ENCODE results near the gene NEGR1. TPM values are rescaled to one million over a fixed set of nuclear protein-coding genes. Genes with fewer than 3 reads are reported as not detected.

The NEGR1 gene
- total RNA-seq, 4 donors from 2014 or later = 14.5 to 50.8 (median 29.1) TPM

DNA sequence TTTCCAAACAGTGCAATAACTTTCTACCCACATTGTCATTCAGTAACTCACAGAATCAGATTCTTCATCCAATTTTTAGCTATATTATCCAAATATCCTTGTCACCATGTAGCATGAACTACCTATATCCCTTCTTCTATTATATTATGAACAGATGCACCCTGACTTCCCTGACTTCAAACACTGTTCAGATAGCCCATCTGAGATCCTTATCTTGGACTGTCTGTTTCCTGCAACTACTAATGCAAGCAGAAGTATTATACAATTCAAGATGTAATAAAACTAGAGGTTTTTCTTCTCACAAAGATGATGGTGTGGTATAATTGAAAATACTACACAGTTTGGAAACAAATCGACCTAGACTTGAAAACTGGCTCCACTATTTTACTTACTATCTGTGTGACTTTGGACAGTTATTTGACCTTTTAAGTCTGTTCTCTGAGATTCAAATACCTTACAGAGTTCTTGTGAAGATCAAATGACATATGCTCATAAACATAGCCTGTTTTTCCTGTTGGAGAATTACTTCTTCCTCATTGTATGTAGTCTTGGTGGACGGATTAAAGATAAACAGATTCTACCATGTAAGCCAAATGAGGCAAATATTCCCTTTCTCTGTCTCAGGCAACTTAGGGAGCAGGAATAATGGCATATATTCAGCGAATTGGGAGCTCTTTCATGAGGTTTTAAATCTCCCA lies 793.6 kb downstream of the NEGR1 start:
- TF ChIP-seq, protein P1, sequence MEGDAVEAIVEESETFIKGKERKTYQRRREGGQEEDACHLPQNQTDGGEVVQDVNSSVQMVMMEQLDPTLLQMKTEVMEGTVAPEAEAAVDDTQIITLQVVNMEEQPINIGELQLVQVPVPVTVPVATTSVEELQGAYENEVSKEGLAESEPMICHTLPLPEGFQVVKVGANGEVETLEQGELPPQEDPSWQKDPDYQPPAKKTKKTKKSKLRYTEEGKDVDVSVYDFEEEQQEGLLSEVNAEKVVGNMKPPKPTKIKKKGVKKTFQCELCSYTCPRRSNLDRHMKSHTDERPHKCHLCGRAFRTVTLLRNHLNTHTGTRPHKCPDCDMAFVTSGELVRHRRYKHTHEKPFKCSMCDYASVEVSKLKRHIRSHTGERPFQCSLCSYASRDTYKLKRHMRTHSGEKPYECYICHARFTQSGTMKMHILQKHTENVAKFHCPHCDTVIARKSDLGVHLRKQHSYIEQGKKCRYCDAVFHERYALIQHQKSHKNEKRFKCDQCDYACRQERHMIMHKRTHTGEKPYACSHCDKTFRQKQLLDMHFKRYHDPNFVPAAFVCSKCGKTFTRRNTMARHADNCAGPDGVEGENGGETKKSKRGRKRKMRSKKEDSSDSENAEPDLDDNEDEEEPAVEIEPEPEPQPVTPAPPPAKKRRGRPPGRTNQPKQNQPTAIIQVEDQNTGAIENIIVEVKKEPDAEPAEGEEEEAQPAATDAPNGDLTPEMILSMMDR (IDR thresholded peaks at IDR 0.05) = no peak
- DNase-seq (ENCODE audit: low spot score) = no peak
- ATAC-seq (ENCODE audit: low FRiP score) = no peak

- DNase-seq (ENCODE audit: low spot score) = no peak
- no peak for ATAC-seq (ENCODE audit: low FRiP score)
Measured at GRCh38 chr1:71473331-71473730, 809.0 kb downstream of the NEGR1 start.

GRCh38 chr1:71465093-71465492 lies 817.2 kb downstream of the NEGR1 start:
- TF ChIP-seq, protein P1 (IDR thresholded peaks at IDR 0.05) = no peak
- no peak for ATAC-seq (ENCODE audit: low FRiP score)
- no peak for DNase-seq (ENCODE audit: low spot score)

More at GRCh38 chr1:71473331-71473730, 809.0 kb downstream of the NEGR1 start:
- TF ChIP-seq, protein P1 (IDR thresholded peaks at IDR 0.05) = no peak

DNA sequence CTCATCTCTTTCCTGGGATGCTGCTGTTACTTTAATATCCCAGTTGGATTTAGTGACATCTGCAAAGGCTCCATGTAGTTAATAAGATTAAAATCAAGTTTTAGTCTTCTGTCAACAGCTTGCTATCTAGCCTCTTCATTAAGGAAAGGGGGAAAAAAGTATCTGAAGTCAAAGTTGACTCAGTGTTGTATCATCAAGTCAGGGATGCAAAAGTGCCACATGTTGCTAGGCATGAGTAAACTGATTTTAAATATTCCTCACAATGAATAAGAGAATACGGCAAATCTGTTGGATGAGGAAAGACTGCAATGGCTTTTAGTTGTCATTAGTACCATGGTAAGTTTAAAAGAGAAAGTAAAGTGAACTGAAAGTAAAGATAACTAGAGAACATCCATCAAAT lies 818.3 kb downstream of the NEGR1 start:
- no peak for DNase-seq (ENCODE audit: low spot score)
- no peak for ATAC-seq (ENCODE audit: low FRiP score)
- TF ChIP-seq, protein P1 (IDR thresholded peaks at IDR 0.05) = no peak

- DNase-seq (ENCODE audit: low spot score) = no peak
- no peak for ATAC-seq (ENCODE audit: low FRiP score)
- TF ChIP-seq, protein P1 (IDR thresholded peaks at IDR 0.05) = no peak
Measured at GRCh38 chr1:71463144-71463543, 819.2 kb downstream of the NEGR1 start.

- DNase-seq (ENCODE audit: low spot score) = no peak
- no peak for ATAC-seq (ENCODE audit: low FRiP score)
- TF ChIP-seq, protein P1 (IDR thresholded peaks at IDR 0.05) = no peak
Measured at GRCh38 chr1:71462247-71462646, 820.1 kb downstream of the NEGR1 start.

DNA sequence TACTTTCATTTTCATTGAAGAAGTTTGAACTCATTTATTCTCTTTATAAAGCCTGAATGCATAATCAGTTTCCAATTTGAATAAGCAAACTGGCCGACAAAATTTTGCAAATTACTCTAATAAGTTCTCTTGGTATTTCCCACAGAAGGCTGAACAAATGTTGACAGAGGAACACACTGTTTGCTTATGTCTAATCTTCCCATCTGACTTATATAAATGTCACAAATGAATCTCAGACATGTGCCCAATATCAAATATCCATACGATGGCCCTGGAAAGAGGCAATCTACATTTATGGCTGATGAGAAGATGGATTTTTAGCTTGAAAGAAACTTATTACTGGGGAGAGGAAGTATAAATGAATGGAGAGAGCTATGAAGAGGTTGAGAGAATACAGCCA lies 820.9 kb downstream of the NEGR1 start:
- DNase-seq (ENCODE audit: low spot score) (no peak), ATAC-seq (ENCODE audit: low FRiP score) (no peak)
- TF ChIP-seq, protein P1 (IDR thresholded peaks at IDR 0.05) = no peak
